Mammary epithelial cell (primary cell): Measurements from ENCODE around the gene PTPN23.

Experiments used
- EZH2 ChIP-seq: IDR thresholded peaks from 2 replicates; pipeline ENCODE4 v1.6.1; 2012; ENCODE audit warnings: low read length, inconsistent platforms, borderline replicate concordance
- TF ChIP-seq, protein P1 (sequence below), 2 donors: IDR thresholded peaks in 1 of 2; conservative IDR thresholded peaks in 1 of 2; 2 replicates each; pipeline ENCODE4 v1.5.1; 2011 to 2012; ENCODE audit warnings: inconsistent platforms in 2 of 2, low read length in 2 of 2, mild to moderate bottlenecking in 2 of 2, control low read depth in 1 of 2, low read depth in 1 of 2; ENCODE audit not compliant: insufficient read depth in 1 of 2; ENCODE audit errors: extremely low read depth in 1 of 2

- TF ChIP-seq, protein P1, sequence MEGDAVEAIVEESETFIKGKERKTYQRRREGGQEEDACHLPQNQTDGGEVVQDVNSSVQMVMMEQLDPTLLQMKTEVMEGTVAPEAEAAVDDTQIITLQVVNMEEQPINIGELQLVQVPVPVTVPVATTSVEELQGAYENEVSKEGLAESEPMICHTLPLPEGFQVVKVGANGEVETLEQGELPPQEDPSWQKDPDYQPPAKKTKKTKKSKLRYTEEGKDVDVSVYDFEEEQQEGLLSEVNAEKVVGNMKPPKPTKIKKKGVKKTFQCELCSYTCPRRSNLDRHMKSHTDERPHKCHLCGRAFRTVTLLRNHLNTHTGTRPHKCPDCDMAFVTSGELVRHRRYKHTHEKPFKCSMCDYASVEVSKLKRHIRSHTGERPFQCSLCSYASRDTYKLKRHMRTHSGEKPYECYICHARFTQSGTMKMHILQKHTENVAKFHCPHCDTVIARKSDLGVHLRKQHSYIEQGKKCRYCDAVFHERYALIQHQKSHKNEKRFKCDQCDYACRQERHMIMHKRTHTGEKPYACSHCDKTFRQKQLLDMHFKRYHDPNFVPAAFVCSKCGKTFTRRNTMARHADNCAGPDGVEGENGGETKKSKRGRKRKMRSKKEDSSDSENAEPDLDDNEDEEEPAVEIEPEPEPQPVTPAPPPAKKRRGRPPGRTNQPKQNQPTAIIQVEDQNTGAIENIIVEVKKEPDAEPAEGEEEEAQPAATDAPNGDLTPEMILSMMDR (conservative IDR thresholded peaks at IDR 0.05 in 1 of 2, IDR thresholded peaks at IDR 0.05 in 1 of 2; ENCODE audit: extremely low read depth in 1 of 2, insufficient read depth in 1 of 2, low read depth in 1 of 2, low read length in 2 of 2): no peak
- TF ChIP-seq EZH2: no peak
These were observed 48.9 kb downstream of the PTPN23 start for GRCh38 chr3:47429476-47430270.
